B cell (primary cell): ENCODE measurements around the gene RNF217. TPM values are rescaled to one million over a fixed set of nuclear protein-coding genes. Genes with fewer than 3 reads are reported as not detected.

Experiments
- ATAC-seq: fragments of 200-7000 bp; cut with Tn5 transposase; one replicate; pipeline ENCODE4 v1.10.0; 2021; ENCODE audit warnings: low read depth, mild to moderate bottlenecking, moderate number of reproducible peaks, moderate library complexity
- CTCF ChIA-PET: fragments of 350-600 bp; sonication (Branson Sonifier 250); formaldehyde crosslinking; loops from one replicate; lab custom pipeline; 2021; ENCODE audit warnings: antibody characterized with exemption, inconsistent platforms; lab: Charles Lee
- POLR2A ChIA-PET: fragments of 350-600 bp; sonication (Branson Sonifier 250); formaldehyde crosslinking; loops from one replicate; lab custom pipeline; 2021; ENCODE audit warnings: antibody characterized with exemption; lab: Charles Lee
- DNase-seq: peaks from one replicate; pipeline ENCODE4 v3.0.0; 2013
- H2AFZ ChIP-seq: 2 replicates; pipeline ENCODE4 v1.6.1; 2012; ENCODE audit warnings: mild to moderate bottlenecking, low read depth, low read length; ENCODE audit not compliant: insufficient read depth, poor library complexity, severe bottlenecking
- H3K27ac ChIP-seq, 2 donors: 1 replicate in 1 of 2; 2 replicates in 1 of 2; pipeline ENCODE4 v1.5.1; 2012 to 2013; ENCODE audit warnings: low read length in 2 of 2, mild to moderate bottlenecking in 2 of 2, moderate library complexity in 1 of 2
- H3K27me3 ChIP-seq, 4 experiments: fragments of 200-600 bp in 1 of 4; sonication (generic) in 1 of 4; replicated peaks in 1 of 4; 1 replicate in 2 of 4; 2 replicates in 2 of 4; pipeline versions ENCODE4 v1.6.1 to v1.7.0; 2013 to 2016; ENCODE audit warnings: low read length in 3 of 4, mild to moderate bottlenecking in 2 of 4, mixed read lengths in 1 of 4, moderate library complexity in 1 of 4; ENCODE audit not compliant: insufficient read depth in 4 of 4, control insufficient read depth in 3 of 4; ENCODE audit errors: control extremely low read depth in 1 of 4
- H3K36me3 ChIP-seq, 2 experiments: replicated peaks in 1 of 2; 1 replicate in 1 of 2; 2 replicates in 1 of 2; pipeline versions ENCODE4 v1.6.1 to v1.7.1; 2013; ENCODE audit warnings: low read length in 1 of 2; ENCODE audit not compliant: insufficient read depth in 2 of 2, control insufficient read depth in 1 of 2; ENCODE audit errors: control extremely low read depth in 1 of 2, extremely low read depth in 1 of 2
- H3K4me1 ChIP-seq, 2 donors: fragments of 200-600 bp in 1 of 2; sonication (generic) in 1 of 2; 1 replicate in 1 of 2; 2 replicates in 1 of 2; pipeline versions ENCODE4 v1.5.1 to v1.6.1; 2013 to 2017; ENCODE audit warnings: low read length in 2 of 2; ENCODE audit not compliant: control insufficient read depth in 2 of 2, insufficient read depth in 2 of 2
- H3K4me2 ChIP-seq: replicated peaks from 2 replicates; pipeline ENCODE3; 2012; ENCODE audit warnings: mild to moderate bottlenecking, low read depth, low read length; ENCODE audit not compliant: poor library complexity, severe bottlenecking
- H3K4me3 ChIP-seq, 5 experiments: fragments of 200-600 bp in 1 of 5; sonication (generic) in 1 of 5; 1 replicate in 3 of 5; 2 replicates in 2 of 5; pipeline versions ENCODE4 v1.5.1 to v1.7.0; 2011 to 2016; ENCODE audit warnings: low read length in 4 of 5, mild to moderate bottlenecking in 4 of 5, low read depth in 2 of 5, control low read depth in 1 of 5, moderate library complexity in 1 of 5; ENCODE audit not compliant: insufficient read depth in 1 of 5; ENCODE audit errors: control extremely low read depth in 1 of 5, extremely low read depth in 1 of 5
- H3K79me2 ChIP-seq: fragments of 200-600 bp; sonication (generic); one replicate; pipeline ENCODE4 v1.6.0; 2016; ENCODE audit warnings: low read length; ENCODE audit not compliant: control insufficient read depth, insufficient read depth
- H3K9ac ChIP-seq: fragments of 200-600 bp; sonication (generic); 2 replicates; pipeline ENCODE4 v1.6.1; 2017; ENCODE audit warnings: mild to moderate bottlenecking, low read length, moderate library complexity
- H3K9me3 ChIP-seq, 3 donors: one replicate each; pipeline versions ENCODE4 v1.6.1 to v1.7.1; 2013; ENCODE audit warnings: low read length in 2 of 3; ENCODE audit not compliant: control insufficient read depth in 2 of 3, insufficient read depth in 1 of 3; ENCODE audit errors: control extremely low read depth in 1 of 3
- H4K20me1 ChIP-seq: 2 replicates; pipeline ENCODE4 v1.6.0; 2012; ENCODE audit warnings: mild to moderate bottlenecking, low read length; ENCODE audit not compliant: insufficient read depth, control insufficient read depth, poor library complexity, severe bottlenecking
- H3K27ac Mint-ChIP-seq: one replicate; pipeline ENCODE4 v1.8.0; 2021; ENCODE audit warnings: mixed read lengths
- H3K27me3 Mint-ChIP-seq: one replicate; pipeline ENCODE4 v1.8.0; 2021; ENCODE audit warnings: mixed read lengths
- H3K4me1 Mint-ChIP-seq: one replicate; pipeline ENCODE4 v1.8.0; 2021; ENCODE audit warnings: mixed read lengths
- H3K4me3 Mint-ChIP-seq: one replicate; pipeline ENCODE4 v1.8.0; 2021; ENCODE audit warnings: mixed read lengths
- H3K9me3 Mint-ChIP-seq: one replicate; pipeline ENCODE4 v1.8.0; 2022; ENCODE audit warnings: mixed read lengths; ENCODE audit not compliant: insufficient read depth
- CTCF ChIP-seq: fragments of 200-600 bp; IDR thresholded peaks from one replicate; pipeline ENCODE4 v1.8.0; 2022; ENCODE audit warnings: antibody characterized with exemption, mild to moderate bottlenecking
- EZH2 ChIP-seq: IDR thresholded peaks from 2 replicates; pipeline ENCODE4 v1.6.1; 2012; ENCODE audit warnings: borderline replicate concordance, low read depth, mild to moderate bottlenecking, moderate library complexity, low read length; ENCODE audit not compliant: insufficient read depth, poor library complexity, severe bottlenecking
- WGBS: methylation state at CpG from one replicate; pipeline ENCODE4 v1.1.5; 2013; ENCODE audit warnings: missing lambda C conversion rate; ENCODE audit not compliant: insufficient coverage; 5-methylcytosine and 5-hydroxymethylcytosine counted together
- intact Hi-C: fragments of 100-400 bp; cut with micrococcal nuclease; formaldehyde crosslinking; loops from one replicate; pipeline ENCODE4 v1.10.0; 2022
- polyA plus RNA-seq: library from polyadenylated mRNA; depleted of rRNA; stranded (reverse); fragments of >200 nt; gene quantifications from 2 replicates; pipeline ENCODE4 v1.2.3, GENCODE V29; 2012
- total RNA-seq, 2 donors: library from RNA; stranded (reverse); fragments of 120-200 nt in 1 of 2; gene quantifications; 1 replicate in 1 of 2; 2 replicates in 1 of 2; pipeline versions ENCODE4 v1.2.3 to v1.2.4, GENCODE V29; 2013 to 2022

The RNF217 gene
- total and polyA plus RNA-seq, 2 donors (not counting 1 experiment from before 2014, with no cell fraction given) = 0.03 TPM; not detected in 1

DNA sequence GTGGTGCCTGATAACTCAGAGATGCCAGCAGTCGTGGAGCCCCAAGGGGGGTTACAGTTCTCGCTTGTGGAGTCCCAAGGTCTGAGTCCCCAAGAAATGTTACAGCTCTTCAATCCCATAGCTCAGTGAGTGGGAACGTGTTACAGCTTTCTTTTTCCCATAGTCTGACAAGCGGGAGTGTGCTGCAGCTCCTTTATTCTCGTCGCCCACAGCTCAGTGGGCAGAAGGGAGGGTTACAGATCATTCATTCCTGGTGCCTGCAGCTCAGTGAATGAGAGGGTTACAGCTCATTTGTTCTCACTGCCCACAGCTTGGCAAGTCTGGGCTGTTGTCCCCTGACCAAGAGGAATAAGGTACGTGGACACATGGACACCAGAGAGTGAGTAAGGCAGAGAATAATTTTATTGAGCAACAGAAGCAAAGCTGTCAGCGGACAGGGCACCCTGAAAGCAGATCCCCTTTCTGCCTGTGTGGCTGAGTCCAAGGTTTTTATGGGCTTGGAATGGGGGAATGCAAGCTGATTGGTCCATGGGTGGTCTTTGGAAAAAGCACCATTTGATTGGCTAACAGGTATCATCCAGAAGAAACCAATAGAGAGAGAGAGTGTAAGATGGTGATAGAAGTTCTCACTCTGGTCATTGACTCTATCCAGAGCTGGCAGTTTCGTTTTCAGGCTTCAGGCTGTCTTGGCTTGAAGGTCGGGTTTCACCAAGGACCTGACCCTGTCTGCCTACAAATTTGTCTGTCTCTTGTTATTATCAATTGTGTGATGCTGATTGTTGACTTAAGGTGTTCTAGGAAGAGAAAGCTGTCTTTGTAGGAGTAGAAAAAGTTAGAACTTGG is 16.4 kb downstream of the RNF217 start:
- no peaks in the 10 kb centered on the region for H3K4me1 Mint-ChIP-seq
- no peak overlapping the region for H3K4me3 ChIP-seq
- peaks cover 0 to 15% (median 8%) of the 10 kb centered on the region in 3 donors for H3K9me3 ChIP-seq
- H3K79me2 ChIP-seq = no peaks in the 10 kb centered on the region
- no peak overlapping the region for H3K27ac Mint-ChIP-seq
- WGBS = 88% methylated on average over 10 of the region's 10 CpGs
- H3K27me3 ChIP-seq = no peaks in the 10 kb centered on the region
- no peak overlapping the region for H2AFZ ChIP-seq
- TF ChIP-seq CTCF = no peak
- TF ChIP-seq EZH2 = no peak
- H3K27ac ChIP-seq = no peak overlapping the region
- H3K9ac ChIP-seq = no peak overlapping the region
- H3K4me2 ChIP-seq = no peak overlapping the region
- intact Hi-C loops = no loop called here
- CTCF ChIA-PET = no interaction called here
- H3K9me3 Mint-ChIP-seq = peaks cover 9% of the 10 kb centered on the region
- POLR2A ChIA-PET = no interaction called here
- H3K27me3 Mint-ChIP-seq = no peaks in the 10 kb centered on the region
- H3K4me3 Mint-ChIP-seq = no peak overlapping the region
- H3K4me1 ChIP-seq = no peaks in the 10 kb centered on the region
- DNase-seq (no peak), ATAC-seq (no peak)
- H3K36me3 ChIP-seq = no peaks in the 10 kb centered on the region
- no peaks in the 10 kb centered on the region for H4K20me1 ChIP-seq

- no peak overlapping the region for H3K4me3 Mint-ChIP-seq
- Histone ChIP-seq H4K20me1 (no peaks in the 10 kb centered on the region), H3K27ac (no peak overlapping the region), H3K4me2 (no peak overlapping the region), H3K79me2 (no peaks in the 10 kb centered on the region), H3K9me3 (peaks cover 0 to 15% (median 8%) of the 10 kb centered on the region in 3 donors), H2AFZ (no peak overlapping the region), H3K4me3 (no peak overlapping the region), H3K27me3 (no peaks in the 10 kb centered on the region), H3K4me1 (no peaks in the 10 kb centered on the region), H3K9ac (no peak overlapping the region), H3K36me3 (no peaks in the 10 kb centered on the region)
- CTCF ChIA-PET = no interaction called here
- intact Hi-C loops = no loop called here
- H3K4me1 Mint-ChIP-seq = no peaks in the 10 kb centered on the region
- 97% methylated on average over 4 of the region's 4 CpGs for WGBS
- TF ChIP-seq EZH2 (no peak), CTCF (no peak)
- H3K9me3 Mint-ChIP-seq = peaks cover 9% of the 10 kb centered on the region
- POLR2A ChIA-PET = no interaction called here
- DNase-seq (no peak), ATAC-seq (no peak)
- H3K27me3 Mint-ChIP-seq = no peaks in the 10 kb centered on the region
- no peak overlapping the region for H3K27ac Mint-ChIP-seq
These were observed 17.0 kb downstream of the RNF217 start for GRCh38 chr6:124979294-124979678.
